K562 (cell line): ENCODE measurements around the gene PPAT. TPM values are rescaled to one million over a fixed set of nuclear protein-coding genes. Genes with fewer than 3 reads are reported as not detected.

ENCODE experiments used
- SRSF3 ChIP-seq: fragments of 200-400 bp; formaldehyde crosslinking; IDR thresholded peaks from 2 replicates; pipeline ENCODE4 v1.6.1; 2016; ENCODE audit warnings: mild to moderate bottlenecking, low read length, moderate library complexity; ENCODE audit not compliant: insufficient read depth
- polyA plus RNA-seq, 8 experiments: library from polyadenylated mRNA; depleted of rRNA in 4 of 8; stranded (reverse) in 5 of 8; unstranded in 3 of 8; fragments of >200 nt; fragmentation: Nextera tagmentation in 2 of 8; fragmentation: Illumina TruSeq in 1 of 8; extraction: Ambion mirVana in 2 of 8; extraction: Trizol in 1 of 8; gene quantifications; 2 replicates each; pipeline versions ENCODE4 v1.2.1 to v1.2.3, GENCODE V29; 2011 to 2014; ENCODE audit warnings: inconsistent platforms in 1 of 8, missing spikeins in 1 of 8
- total RNA-seq, 7 experiments: library from RNA; depleted of rRNA in 6 of 7; stranded (reverse); fragments of >200 nt in 6 of 7; fragmentation: Illumina TruSeq in 2 of 7; extraction: Trizol in 2 of 7; gene quantifications; 2 replicates each; pipeline versions ENCODE4 v1.2.1 to v1.2.3, GENCODE V29; 2011 to 2021; ENCODE audit warnings: low replicate concordance in 1 of 7
- TF ChIP-seq, protein P1 (sequence below), 2 experiments: fragments of 450-650 bp; formaldehyde crosslinking in 1 of 2; IDR thresholded peaks; 2 replicates each; pipeline versions ENCODE4 v1.4.0 to v1.6.1; 2014 to 2020; ENCODE audit warnings: mild to moderate bottlenecking in 2 of 2, borderline replicate concordance in 1 of 2, low read depth in 1 of 2
- TF ChIP-seq, protein P2 (sequence below): IDR thresholded peaks from 2 replicates; pipeline ENCODE4 v1.6.1; 2011; ENCODE audit warnings: borderline replicate concordance, low read depth, mild to moderate bottlenecking, moderate library complexity, low read length; ENCODE audit not compliant: insufficient read depth, poor library complexity, severe bottlenecking

The PPAT gene
- total and polyA plus RNA-seq, 9 of the 15 experiments (the other 6 are each of a cell fraction or from before 2014, with no cell fraction given): 36.2 to 75.8 (median 55.5) TPM

DNA sequence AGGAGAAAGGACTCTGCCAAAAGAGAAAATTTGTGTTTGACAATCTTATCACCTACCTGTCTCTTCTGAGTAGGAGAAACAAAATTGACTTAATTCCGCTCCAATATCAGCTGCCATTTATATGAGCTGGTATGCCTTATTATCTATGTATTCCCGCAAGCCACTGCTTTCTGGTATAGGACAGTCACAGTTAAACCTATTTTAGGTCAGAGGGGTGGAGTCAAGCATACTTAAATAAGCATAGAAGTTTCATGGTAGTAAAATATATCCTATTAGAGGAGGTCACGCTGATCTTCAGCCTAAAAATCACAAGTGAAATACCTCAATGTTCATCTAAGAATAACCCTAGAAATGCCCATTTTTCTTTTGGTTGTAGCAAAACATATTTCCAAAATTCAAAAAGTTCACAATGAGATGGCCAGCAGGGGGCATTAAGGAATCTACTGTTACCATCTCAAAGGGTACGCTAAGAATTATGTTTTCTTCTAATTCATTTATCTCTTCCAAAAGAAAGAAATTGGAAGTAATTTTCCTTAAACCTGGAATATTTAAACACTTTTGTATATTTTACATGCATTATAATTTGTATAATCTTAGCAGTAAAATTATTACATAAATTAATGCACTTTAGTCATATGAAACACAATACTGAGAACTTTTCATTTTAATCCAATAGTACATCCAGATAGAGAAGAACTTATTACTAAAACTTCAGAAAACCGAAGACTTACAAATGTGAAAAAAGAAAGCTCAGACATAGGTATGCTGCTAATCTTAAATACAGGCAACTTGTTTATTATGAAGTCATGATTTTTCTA, 10.5 kb downstream of the PPAT start (continued):
- TF ChIP-seq, protein P1, sequence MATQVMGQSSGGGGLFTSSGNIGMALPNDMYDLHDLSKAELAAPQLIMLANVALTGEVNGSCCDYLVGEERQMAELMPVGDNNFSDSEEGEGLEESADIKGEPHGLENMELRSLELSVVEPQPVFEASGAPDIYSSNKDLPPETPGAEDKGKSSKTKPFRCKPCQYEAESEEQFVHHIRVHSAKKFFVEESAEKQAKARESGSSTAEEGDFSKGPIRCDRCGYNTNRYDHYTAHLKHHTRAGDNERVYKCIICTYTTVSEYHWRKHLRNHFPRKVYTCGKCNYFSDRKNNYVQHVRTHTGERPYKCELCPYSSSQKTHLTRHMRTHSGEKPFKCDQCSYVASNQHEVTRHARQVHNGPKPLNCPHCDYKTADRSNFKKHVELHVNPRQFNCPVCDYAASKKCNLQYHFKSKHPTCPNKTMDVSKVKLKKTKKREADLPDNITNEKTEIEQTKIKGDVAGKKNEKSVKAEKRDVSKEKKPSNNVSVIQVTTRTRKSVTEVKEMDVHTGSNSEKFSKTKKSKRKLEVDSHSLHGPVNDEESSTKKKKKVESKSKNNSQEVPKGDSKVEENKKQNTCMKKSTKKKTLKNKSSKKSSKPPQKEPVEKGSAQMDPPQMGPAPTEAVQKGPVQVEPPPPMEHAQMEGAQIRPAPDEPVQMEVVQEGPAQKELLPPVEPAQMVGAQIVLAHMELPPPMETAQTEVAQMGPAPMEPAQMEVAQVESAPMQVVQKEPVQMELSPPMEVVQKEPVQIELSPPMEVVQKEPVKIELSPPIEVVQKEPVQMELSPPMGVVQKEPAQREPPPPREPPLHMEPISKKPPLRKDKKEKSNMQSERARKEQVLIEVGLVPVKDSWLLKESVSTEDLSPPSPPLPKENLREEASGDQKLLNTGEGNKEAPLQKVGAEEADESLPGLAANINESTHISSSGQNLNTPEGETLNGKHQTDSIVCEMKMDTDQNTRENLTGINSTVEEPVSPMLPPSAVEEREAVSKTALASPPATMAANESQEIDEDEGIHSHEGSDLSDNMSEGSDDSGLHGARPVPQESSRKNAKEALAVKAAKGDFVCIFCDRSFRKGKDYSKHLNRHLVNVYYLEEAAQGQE (IDR thresholded peaks at IDR 0.05; ENCODE audit: borderline replicate concordance): peak; percentile 36; the same call in 1 of the 2 replicates
- TF ChIP-seq, protein P1 (CRISPR knock-in tag; IDR thresholded peaks at IDR 0.05; ENCODE audit: low read depth): no peak
- no peak for TF ChIP-seq SRSF3
- TF ChIP-seq, protein P2, sequence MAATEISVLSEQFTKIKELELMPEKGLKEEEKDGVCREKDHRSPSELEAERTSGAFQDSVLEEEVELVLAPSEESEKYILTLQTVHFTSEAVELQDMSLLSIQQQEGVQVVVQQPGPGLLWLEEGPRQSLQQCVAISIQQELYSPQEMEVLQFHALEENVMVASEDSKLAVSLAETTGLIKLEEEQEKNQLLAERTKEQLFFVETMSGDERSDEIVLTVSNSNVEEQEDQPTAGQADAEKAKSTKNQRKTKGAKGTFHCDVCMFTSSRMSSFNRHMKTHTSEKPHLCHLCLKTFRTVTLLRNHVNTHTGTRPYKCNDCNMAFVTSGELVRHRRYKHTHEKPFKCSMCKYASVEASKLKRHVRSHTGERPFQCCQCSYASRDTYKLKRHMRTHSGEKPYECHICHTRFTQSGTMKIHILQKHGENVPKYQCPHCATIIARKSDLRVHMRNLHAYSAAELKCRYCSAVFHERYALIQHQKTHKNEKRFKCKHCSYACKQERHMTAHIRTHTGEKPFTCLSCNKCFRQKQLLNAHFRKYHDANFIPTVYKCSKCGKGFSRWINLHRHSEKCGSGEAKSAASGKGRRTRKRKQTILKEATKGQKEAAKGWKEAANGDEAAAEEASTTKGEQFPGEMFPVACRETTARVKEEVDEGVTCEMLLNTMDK: peak; percentile 8
